ENCODE measurements around the gene WDHD1.
"Not testable (repeated sequence)": the region's sequence is repeated elsewhere in the genome, so short reads cannot be mapped to it uniquely, and the experiment has no call there.

DNA sequence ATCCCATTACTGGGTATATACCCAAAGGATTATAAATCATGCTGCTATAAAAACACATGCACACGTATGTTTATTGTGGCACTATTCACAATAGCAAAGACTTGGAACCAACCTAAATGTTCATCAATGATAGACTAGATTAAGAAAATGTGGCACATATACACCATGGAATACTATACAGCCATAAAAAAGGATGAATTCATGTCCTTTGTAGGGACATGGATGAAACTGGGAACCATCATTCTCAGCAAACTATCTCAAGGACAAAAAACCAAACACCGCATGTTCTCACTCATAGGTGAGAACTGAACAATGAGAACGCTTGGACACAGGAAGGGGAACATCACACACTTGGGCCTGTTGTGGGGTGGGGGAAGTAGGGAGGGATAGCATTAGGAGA lies 73.3 kb downstream of the WDHD1 start:
- TF ChIP-seq, protein P1, sequence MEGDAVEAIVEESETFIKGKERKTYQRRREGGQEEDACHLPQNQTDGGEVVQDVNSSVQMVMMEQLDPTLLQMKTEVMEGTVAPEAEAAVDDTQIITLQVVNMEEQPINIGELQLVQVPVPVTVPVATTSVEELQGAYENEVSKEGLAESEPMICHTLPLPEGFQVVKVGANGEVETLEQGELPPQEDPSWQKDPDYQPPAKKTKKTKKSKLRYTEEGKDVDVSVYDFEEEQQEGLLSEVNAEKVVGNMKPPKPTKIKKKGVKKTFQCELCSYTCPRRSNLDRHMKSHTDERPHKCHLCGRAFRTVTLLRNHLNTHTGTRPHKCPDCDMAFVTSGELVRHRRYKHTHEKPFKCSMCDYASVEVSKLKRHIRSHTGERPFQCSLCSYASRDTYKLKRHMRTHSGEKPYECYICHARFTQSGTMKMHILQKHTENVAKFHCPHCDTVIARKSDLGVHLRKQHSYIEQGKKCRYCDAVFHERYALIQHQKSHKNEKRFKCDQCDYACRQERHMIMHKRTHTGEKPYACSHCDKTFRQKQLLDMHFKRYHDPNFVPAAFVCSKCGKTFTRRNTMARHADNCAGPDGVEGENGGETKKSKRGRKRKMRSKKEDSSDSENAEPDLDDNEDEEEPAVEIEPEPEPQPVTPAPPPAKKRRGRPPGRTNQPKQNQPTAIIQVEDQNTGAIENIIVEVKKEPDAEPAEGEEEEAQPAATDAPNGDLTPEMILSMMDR (IDR thresholded peaks at IDR 0.05; ENCODE audit: low read depth, low read length, poor library complexity, severe bottlenecking): not testable (repeated sequence)
- TF ChIP-seq EZH2phosphoT487 (IDR thresholded peaks at IDR 0.05; ENCODE audit: borderline replicate concordance, low read length): not testable (repeated sequence)

Measured in DOHH2 (cell line).